Lung (tissue), 12 donors: Measurements from ENCODE around the gene TNFAIP8L3. TPM values are rescaled to one million over a fixed set of nuclear protein-coding genes. Genes with fewer than 3 reads are reported as not detected.

Experiments used
- ATAC-seq: fragments of 200-7000 bp; cut with Tn5 transposase; one replicate; pipeline ENCODE4 v1.9.1; 2020; ENCODE audit warnings: moderate number of reproducible peaks; ENCODE audit not compliant: insufficient read depth, low FRiP score
- DNase-seq, 3 donors: peaks; one replicate each; pipeline ENCODE4 v3.0.0-alpha.2; 2013 to 2017
- H3K27ac ChIP-seq, 2 donors: one replicate each; pipeline ENCODE4 v1.5.1; 2013; ENCODE audit warnings: mild to moderate bottlenecking in 2 of 2, moderate library complexity in 2 of 2, control low read depth in 1 of 2, inconsistent platforms in 1 of 2, low read depth in 1 of 2, low read length in 1 of 2
- H3K27me3 ChIP-seq, 3 donors: one replicate each; pipeline ENCODE4 v1.5.1; 2013; ENCODE audit warnings: low read length in 2 of 3; ENCODE audit not compliant: control insufficient read depth in 3 of 3, insufficient read depth in 3 of 3
- H3K36me3 ChIP-seq, 4 donors: one replicate each; pipeline ENCODE4 v1.5.1; 2013; ENCODE audit warnings: low read length in 4 of 4, mild to moderate bottlenecking in 1 of 4, moderate library complexity in 1 of 4; ENCODE audit not compliant: control insufficient read depth in 4 of 4, insufficient read depth in 4 of 4
- H3K4me1 ChIP-seq, 5 donors: one replicate each; pipeline ENCODE4 v1.5.1; 2013; ENCODE audit warnings: low read length in 5 of 5, mild to moderate bottlenecking in 2 of 5, moderate library complexity in 1 of 5; ENCODE audit not compliant: control insufficient read depth in 5 of 5, insufficient read depth in 5 of 5
- H3K4me3 ChIP-seq: one replicate; pipeline ENCODE4 v1.5.1; 2013; ENCODE audit warnings: mild to moderate bottlenecking, control low read depth, moderate library complexity
- H3K9ac ChIP-seq, 2 donors: one replicate each; pipeline ENCODE4 v1.5.1; 2013; ENCODE audit warnings: low read length in 2 of 2, control low read depth in 1 of 2; ENCODE audit not compliant: insufficient read depth in 1 of 2
- H3K9me3 ChIP-seq, 4 donors: one replicate each; pipeline ENCODE4 v1.5.1; 2013; ENCODE audit warnings: low read length in 3 of 4, mild to moderate bottlenecking in 1 of 4, moderate library complexity in 1 of 4; ENCODE audit not compliant: control insufficient read depth in 4 of 4, insufficient read depth in 3 of 4
- WGBS, 2 donors: extraction: QIAGEN DNeasy Blood & Tissue Kit; methylation state at CpG; one replicate each; pipeline ENCODE4 v1.1.7; 2013; 5-methylcytosine and 5-hydroxymethylcytosine counted together
- polyA plus RNA-seq, 2 donors: library from polyadenylated mRNA; stranded (reverse); fragments of 200-250 nt; gene quantifications; one replicate each; pipeline ENCODE4 v1.2.1, GENCODE V29; 2013
- total RNA-seq, 2 donors: library from RNA; depleted of rRNA in 1 of 2; stranded (reverse); fragments of >200 nt in 1 of 2; gene quantifications; one replicate each; pipeline ENCODE4 v1.2.1, GENCODE V29; 2014 to 2021
- TF ChIP-seq, protein P1 (sequence below): IDR thresholded peaks from 2 replicates; pipeline ENCODE4 v1.5.1; 2012; ENCODE audit warnings: mild to moderate bottlenecking; ENCODE audit errors: control extremely low read depth, extremely low read depth
- donor health status: control.
- donor health status: control.
- donor health status: Bipolar disorder and iron deficiency.
- donor health status: healthy.
- donor health status: DM: yes; HTN: yes; CAD: no.

Gene TNFAIP8L3
- total and polyA plus RNA-seq, 4 donors: 3.7 to 20.5 (median 9.9) TPM

DNA sequence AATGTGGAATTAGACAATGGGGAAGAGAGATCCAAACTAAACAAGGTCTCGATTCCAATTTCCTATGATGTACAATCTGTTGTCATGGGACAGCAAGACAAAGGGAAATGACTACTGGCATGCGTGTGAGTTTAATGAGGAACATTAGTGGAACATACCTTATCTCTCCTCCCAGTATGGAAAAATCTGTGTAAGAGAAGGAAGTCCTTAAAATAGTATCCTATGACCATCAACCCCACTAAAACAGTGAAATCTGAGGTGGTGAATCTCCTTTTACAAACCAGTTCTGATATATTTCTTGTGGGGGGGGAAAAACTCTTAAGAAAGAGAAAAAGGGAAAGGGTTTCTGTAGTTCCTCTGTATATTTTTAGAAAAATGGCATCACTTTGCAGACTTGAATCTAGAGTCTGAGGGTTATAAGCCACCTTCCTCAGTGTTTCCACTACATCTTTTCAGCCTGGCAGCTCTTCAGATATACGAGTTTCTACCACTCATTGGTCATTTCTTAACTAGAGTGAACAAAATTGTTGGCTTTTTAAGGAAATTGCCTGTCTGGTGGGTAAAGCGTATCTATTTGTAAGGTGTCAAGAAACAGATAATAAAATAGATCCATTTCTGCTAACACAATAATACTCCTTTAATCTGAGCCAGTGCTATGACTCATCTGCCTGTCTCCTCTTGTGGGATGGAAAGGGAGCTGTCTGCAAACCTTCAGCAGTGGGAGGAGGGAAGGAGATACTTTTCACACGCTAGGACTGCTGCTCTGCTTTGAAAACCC, 3.0 kb upstream of the TNFAIP8L3 start:
- peak in 1 of 3 donors; percentile 37 for DNase-seq
- Histone ChIP-seq H3K36me3 (no peaks in the 10 kb centered on the region), H3K9ac (no peak overlapping the region), H3K27me3 (peaks cover 0 to 71% (median 27%) of the 10 kb centered on the region in 3 donors), H3K4me1 (peaks cover 0 to 6% (median 0%) of the 10 kb centered on the region in 5 donors), H3K4me3 (no peak overlapping the region), H3K27ac (no peak overlapping the region), H3K9me3 (no peaks in the 10 kb centered on the region)
- WGBS, 2 donors: 42 to 50% methylated on average over 5 of the region's 5 CpGs
- TF ChIP-seq, protein P1, sequence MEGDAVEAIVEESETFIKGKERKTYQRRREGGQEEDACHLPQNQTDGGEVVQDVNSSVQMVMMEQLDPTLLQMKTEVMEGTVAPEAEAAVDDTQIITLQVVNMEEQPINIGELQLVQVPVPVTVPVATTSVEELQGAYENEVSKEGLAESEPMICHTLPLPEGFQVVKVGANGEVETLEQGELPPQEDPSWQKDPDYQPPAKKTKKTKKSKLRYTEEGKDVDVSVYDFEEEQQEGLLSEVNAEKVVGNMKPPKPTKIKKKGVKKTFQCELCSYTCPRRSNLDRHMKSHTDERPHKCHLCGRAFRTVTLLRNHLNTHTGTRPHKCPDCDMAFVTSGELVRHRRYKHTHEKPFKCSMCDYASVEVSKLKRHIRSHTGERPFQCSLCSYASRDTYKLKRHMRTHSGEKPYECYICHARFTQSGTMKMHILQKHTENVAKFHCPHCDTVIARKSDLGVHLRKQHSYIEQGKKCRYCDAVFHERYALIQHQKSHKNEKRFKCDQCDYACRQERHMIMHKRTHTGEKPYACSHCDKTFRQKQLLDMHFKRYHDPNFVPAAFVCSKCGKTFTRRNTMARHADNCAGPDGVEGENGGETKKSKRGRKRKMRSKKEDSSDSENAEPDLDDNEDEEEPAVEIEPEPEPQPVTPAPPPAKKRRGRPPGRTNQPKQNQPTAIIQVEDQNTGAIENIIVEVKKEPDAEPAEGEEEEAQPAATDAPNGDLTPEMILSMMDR: no peak
- no peak for ATAC-seq

DNA sequence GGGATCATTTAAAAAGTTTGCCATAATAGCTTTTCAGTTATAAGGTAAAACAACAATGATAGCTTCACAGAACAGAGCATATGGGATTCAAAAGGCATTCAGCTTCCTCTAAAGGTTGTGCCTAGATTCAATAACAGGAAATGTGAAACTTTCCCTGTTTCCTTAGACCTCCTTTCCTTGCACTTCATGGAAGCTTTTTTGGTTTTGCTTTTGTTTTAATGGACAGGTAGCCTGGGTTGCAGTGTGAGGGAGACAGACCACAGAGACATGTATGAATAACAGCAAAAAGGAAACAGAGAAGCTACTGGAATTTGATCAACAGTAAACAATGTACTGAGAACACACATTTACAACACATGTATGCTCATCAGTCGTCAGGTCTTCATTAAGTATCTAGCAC, 2.3 kb upstream of the TNFAIP8L3 start:
- Histone ChIP-seq H3K27me3 (peaks cover 0 to 79% (median 34%) of the 10 kb centered on the region in 3 donors), H3K4me3 (no peak overlapping the region), H3K9ac (no peak overlapping the region), H3K4me1 (peaks cover 0 to 7% (median 0%) of the 10 kb centered on the region in 5 donors), H3K27ac (no peak overlapping the region), H3K36me3 (no peaks in the 10 kb centered on the region), H3K9me3 (no peaks in the 10 kb centered on the region)
- DNase-seq: no peak
- 57 to 73% methylated on average over 1 of the region's 1 CpG for WGBS, 2 donors
- TF ChIP-seq, protein P1: no peak
- ATAC-seq: no peak

DNA sequence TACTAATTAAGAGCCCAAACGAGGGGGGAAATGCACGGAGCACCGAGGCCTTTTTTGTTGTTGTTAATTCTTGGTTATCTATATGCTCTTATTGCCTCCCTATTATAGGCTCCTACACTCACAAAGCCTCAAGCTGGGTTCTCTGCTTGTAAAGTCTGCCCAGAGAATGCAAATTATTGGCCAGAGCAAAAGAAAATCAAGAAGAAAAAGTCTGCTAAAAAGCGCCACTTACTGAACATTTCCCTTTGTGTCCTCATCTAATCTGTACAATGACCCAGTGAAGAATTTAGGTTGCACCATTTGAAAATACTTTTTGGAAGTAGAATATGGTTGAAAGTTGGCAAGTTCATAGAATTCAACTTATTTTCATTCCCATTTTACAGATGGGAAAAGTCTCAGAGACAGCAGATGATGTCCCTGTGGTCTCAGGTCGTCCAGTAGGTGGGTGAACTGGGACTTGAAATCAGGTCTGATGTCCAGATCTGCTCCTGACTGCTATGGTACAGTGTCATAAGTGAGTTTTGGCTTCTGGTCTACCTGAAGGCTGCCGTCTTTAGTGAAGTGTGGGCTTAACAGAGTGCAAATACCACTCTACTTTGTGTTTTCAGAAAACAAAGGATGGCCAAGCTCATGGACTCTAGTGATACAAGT, 1.1 kb upstream of the TNFAIP8L3 start:
- no peaks in the 10 kb centered on the region for H3K9me3 ChIP-seq
- no peak overlapping the region for H3K4me3 ChIP-seq
- H3K36me3 ChIP-seq: no peaks in the 10 kb centered on the region
- H3K4me1 ChIP-seq: peaks cover 0 to 7% (median 0%) of the 10 kb centered on the region in 5 donors
- DNase-seq (no peak), ATAC-seq (no peak)
- no peak overlapping the region for H3K27ac ChIP-seq
- WGBS, 2 donors: 51 to 52% methylated on average over 6 of the region's 6 CpGs
- TF ChIP-seq, protein P1: no peak
- peaks cover 0 to 83% (median 37%) of the 10 kb centered on the region in 3 donors for H3K27me3 ChIP-seq
- H3K9ac ChIP-seq: no peak overlapping the region
